IMR-90 (cell line): ENCODE measurements around the gene ZNF267.

Experiments
- CEBPB ChIP-seq: IDR thresholded peaks from 2 replicates; pipeline ENCODE4 v1.6.1; 2012; ENCODE audit warnings: low read depth, low read length, improper control_type of control experiment
- CTCF ChIP-seq: conservative IDR thresholded peaks from 2 replicates; pipeline ENCODE4 v1.5.1; 2012; ENCODE audit warnings: mild to moderate bottlenecking, low read depth, low read length, improper control_type of control experiment
- MAZ ChIP-seq: IDR thresholded peaks from 2 replicates; pipeline ENCODE4 v1.6.1; 2012; ENCODE audit warnings: low read depth, mild to moderate bottlenecking, low read length, improper control_type of control experiment, moderate library complexity, borderline replicate concordance
- POLR2A ChIP-seq: IDR thresholded peaks from 2 replicates; pipeline ENCODE4 v1.6.1; 2012; ENCODE audit warnings: mild to moderate bottlenecking, low read depth, low read length
- RAD21 ChIP-seq: IDR thresholded peaks from 2 replicates; pipeline ENCODE4 v1.6.1; 2012; ENCODE audit warnings: low read length, improper control_type of control experiment
- RFX5 ChIP-seq: IDR thresholded peaks from 2 replicates; pipeline ENCODE4 v1.8.0; 2012; ENCODE audit warnings: low read depth, mild to moderate bottlenecking, low read length, moderate library complexity
- TF ChIP-seq, protein P1 (sequence below): fragments of 150-350 bp; IDR thresholded peaks from 2 replicates; pipeline ENCODE4 v1.6.1; 2016; ENCODE audit warnings: low read depth, mild to moderate bottlenecking, low read length, moderate library complexity, borderline replicate concordance

GRCh38 chr16:31876951-31877828 lies 3.6 kb downstream of the ZNF267 start:
- TF ChIP-seq CTCF (no peak), RFX5 (no peak), POLR2A (no peak), CEBPB (0 out of 2 replicates have a peak, but pooled peaks have one; percentile 26), RAD21 (no peak), MAZ (no peak)
- TF ChIP-seq, protein P1, sequence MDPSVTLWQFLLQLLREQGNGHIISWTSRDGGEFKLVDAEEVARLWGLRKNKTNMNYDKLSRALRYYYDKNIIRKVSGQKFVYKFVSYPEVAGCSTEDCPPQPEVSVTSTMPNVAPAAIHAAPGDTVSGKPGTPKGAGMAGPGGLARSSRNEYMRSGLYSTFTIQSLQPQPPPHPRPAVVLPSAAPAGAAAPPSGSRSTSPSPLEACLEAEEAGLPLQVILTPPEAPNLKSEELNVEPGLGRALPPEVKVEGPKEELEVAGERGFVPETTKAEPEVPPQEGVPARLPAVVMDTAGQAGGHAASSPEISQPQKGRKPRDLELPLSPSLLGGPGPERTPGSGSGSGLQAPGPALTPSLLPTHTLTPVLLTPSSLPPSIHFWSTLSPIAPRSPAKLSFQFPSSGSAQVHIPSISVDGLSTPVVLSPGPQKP: no peak
